Measurements from ENCODE around the gene TRNAU1AP.

The TRNAU1AP gene

DNA sequence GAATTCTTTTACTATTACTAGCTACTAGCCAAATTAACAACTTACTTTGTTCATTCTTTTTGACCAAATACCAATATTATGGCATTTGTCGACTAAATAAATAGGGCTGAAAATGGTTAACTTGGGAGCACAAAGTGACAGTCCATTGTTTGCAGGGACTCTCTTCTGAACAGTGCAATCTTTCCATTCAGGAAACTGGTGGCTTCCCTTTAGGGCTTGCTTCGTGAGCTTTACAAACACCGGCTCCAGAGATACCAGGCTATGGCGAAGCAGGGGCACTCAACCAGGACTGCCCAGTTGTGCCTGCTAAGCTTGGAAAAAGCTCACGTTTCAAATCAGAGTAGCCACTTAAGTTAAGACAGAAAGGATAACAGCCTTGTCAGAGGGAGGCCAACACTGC is 51.5 kb downstream of the TRNAU1AP start:
- DNase-seq (ENCODE audit: low read depth in 4 of 4, low spot score in 1 of 4): no peak

DNA sequence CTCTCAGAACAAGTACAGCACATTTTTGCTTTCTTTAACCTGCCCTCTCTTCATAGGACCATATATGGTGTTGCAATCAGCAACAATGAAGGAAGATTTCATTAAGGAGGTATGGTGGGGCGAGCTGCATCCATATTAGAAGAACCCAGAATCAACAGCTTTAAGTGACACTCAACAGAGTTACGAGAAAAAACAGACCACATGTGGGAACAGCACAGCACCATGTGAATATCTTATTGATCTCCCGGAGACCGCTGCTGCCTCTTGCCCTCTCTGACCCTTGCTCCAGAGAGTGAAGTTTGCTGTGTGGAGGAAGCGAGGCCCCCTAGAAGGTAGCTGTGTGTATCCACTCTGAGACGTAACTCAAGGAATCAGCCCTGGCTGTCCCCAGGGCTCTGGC is 52.1 kb downstream of the TRNAU1AP start:
- DNase-seq (ENCODE audit: low read depth in 4 of 4, low spot score in 1 of 4): no peak

DNA sequence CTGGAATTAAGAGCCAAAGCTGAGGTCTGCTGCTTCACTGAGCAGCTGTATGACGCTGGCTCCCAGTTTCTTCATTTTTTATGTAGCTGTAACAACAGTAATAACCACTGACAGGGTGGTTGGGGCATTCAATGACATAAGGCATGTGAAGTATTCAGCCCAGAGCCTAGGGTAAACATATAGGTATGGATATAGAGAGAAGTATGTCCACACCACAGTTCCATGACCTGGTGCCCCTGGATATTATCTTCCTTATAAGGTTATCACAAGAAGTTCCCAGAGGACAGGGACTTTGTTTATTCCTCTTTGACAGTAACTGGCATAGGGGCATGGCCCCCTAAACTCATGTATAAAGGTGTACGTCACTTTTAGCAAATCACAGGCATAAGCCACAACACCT is 53.9 kb downstream of the TRNAU1AP start:
- no peak for DNase-seq (ENCODE audit: low read depth in 4 of 4, low spot score in 1 of 4)

DNA sequence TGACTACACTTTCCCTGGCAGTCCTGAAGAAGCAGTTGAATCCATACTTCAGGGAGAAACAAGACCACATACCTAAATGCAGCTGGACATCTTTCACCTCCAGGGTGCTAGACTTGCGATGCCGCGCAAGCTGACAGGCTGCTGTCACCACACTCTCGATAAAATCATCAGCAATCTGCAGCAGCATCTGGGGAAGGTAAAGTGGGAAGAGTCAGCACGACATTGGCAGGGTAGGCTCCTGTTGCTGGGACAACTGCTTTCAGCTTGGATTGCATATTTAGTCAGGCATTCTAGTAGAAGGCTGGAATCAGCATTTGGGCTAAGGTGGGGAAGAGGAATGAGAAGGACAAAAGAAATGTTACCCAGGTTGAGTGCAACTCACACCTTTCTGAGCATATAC is 60.3 kb downstream of the TRNAU1AP start:
- no peak for DNase-seq (ENCODE audit: low read depth in 4 of 4, low spot score in 1 of 4)
